NCI-H82 (cell line): ENCODE data around the gene PCNX4.
"Not testable (repeated sequence)": the region's sequence is repeated elsewhere in the genome, so short reads cannot be mapped to it uniquely, and the experiment has no call there.

ENCODE experiments used
- DNase-seq: peaks from one replicate; lab custom pipeline; 2025; lab: John Stamatoyannopoulos, UW

PCNX4 gene

DNA sequence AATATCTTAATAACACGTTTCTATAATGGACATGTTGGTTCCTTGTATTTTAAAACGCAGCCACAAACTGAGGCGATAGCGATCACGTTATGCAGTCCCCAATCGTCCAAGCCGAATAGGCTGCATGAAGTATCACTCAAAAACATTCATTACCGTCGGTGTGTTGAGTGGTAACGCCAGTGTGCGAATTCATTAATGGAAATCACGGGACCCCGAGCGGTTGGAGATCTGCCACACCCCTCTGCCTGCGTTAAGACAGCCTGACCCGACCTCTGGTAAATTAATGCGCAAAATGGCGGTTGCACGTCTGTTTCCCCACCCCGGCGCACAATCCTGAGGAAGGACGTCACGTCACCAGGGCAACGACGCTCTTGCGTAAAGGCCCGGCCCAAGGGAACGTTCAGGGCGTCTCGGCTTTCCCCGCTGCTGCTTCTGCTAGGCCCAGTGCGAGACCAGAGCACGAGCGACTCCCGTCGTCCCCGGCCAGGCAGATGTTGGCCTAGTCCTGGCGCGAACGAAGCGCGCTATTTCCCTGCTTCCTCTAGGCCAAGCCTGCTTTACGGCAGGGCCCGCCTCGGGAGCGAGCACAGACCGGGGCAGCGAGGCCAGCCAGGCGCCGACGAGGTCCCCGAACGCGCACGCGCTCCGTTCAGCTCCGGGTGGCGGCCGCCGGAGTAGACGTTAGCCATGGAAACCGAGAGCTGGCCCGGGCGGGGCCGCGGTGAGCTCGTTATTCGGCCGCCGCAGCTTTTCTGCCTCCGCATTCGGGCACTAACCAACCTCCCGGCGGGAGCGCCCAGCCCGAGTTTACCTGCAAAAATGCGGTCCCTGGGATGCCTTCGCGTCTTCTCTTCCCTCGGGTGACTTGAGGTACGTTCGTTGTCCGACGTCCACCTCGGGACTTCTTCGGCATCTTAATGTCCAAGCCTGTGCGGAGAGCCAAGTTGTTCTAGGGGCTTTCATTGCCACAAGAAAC is at the start of gene PCNX4:
PCNX4 (plus strand) TSS at position 374 of the 976 bp plus-strand sequence. CDS start 15,716 bp downstream, outside the sequence.
- peak; percentile 98 for DNase-seq

DNA sequence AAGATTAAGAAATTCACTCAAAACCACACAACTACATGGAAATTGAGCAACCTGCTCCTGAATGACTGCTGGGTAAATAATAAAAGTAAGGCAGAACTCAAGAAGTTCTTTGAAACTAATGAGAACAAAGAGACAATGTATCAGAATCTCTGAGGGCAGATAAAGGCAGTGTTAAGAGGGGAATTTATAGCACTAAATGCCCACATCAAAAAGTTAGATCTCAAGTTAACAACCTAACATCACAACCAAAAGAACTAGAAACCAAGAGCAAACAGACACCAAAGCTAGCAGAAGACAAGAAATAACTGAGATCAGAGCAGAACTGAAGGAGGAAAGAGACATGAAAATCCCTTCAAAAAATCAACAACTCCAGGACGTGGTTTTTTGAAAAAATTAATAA is 43.7 kb upstream of the PCNX4 start:
- DNase-seq: not testable (repeated sequence)

DNA sequence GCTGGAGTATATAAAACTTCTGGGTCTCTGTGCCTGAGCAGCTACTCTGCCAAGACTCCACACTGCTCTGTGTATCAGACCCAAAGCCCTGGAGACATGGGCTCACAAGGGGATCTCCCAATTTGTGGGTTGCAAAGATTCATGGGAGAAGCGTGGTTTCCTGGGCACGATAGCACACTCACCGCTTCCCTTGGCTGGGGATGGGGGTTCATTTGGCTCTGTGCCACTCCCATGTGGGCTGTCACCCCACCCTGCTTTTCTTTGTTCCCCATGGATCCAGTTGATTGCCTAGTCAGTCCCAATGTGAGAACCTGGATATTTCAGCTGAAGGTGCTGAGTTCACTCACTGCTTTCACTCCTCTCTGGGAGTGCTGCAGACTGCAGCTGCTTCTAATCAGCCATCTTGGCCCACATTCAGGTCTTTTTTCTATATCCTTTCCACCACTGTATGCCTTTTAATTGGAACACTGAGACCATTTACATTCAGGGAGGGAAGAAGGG is 40.0 kb upstream of the PCNX4 start:
- no peak for DNase-seq

DNA sequence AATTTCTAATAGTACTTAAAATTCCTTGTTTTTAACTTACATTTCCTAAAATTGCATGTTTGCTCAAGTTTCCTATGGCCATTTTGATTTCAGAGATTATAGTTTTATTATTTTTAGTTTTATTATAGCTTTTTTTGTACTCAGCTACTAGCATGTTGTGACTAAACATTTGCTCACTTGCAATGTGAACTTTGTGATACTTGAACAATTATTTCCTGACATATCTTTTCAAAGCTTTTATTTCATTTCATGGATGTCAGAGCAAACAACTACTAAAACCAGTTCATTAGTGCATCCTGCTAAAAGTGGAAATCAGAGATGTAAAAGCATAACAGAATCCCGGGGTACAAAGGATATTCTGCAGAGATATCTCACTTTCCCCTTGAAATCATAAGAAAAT is 33.6 kb upstream of the PCNX4 start:
- no peak for DNase-seq

DNA sequence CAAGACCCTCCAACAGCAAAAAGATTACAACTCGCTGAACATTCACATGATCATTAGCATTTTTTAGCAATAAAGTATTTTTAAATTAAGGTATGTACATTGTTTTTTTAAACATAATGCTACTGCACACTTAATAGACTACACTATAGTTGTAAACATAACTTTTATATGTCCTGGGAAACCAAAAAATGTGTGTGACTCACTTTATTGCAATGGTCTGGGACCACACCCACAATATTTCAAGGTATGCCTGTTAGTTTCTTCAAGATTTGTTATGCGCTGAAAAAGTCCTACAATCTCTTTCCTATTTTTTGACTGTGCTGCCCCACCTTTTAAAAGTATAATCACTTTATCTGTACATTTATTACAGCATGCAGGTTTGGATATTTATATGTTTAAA is 30.4 kb upstream of the PCNX4 start:
- no peak for DNase-seq

DNA sequence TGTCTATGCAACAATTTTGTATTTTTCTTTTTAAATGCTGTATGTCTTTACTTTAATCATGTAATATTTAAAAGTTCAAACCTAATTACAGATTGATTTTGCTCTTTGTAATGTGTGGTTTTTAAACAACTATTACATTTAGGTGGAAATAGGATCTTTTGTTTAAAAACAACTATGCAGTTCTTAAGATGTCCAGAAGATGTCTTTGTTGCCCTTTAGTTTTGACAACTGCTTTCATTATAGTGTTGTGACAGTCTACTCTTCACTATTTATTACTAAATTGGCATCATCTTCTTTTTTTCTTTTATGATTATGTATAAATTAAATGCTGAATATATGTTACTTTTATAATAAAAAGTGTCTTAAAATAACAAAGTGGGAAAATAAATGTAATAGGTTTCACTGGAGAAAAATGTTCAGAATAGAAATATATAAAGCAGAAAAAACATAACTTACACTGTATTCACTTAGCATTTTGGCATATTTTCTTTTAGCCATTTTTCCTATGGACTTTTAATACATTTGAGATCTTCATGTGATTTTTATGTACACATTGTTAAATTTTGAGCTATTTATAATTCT is 27.1 kb upstream of the PCNX4 start:
- DNase-seq: peak; percentile 38

DNA sequence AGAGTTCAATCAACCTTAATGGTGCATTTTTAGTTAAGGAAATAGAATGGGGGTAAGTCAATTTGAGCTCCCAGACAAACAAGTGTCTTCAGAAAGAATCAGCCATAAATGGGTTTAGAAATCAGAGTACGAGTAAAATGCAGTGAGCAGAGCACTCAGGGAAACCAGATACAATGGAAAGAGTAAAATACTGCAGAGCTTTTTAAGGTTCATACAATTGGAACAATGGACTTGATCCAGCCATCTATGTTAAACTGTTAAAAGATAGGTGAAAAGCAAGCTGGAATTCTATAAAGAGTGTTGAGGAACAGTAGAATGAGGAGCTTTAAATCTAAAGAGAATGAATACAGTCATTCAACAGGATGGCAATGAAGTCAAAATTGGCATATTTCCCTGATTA is 23.8 kb upstream of the PCNX4 start:
- DNase-seq: no peak

DNA sequence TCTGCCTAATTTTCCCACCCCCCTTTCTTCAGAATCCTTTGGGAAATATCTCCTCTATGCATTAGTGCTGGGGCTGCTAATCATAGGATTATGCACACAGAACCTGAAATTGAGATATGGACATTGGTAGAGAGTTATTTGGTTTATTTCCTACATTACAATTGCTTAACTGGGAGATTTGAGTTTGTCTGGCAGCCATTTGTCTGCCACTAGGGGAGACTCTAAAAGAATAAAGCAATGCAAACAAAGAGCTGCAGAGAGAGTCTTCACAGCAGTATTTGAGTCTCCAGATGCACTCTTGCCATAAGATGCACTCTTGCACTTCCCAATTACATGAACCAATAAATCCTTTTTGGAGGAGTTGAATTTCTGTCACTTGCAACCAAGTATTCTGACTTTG is 12.0 kb upstream of the PCNX4 start:
- DNase-seq: peak; percentile 1

DNA sequence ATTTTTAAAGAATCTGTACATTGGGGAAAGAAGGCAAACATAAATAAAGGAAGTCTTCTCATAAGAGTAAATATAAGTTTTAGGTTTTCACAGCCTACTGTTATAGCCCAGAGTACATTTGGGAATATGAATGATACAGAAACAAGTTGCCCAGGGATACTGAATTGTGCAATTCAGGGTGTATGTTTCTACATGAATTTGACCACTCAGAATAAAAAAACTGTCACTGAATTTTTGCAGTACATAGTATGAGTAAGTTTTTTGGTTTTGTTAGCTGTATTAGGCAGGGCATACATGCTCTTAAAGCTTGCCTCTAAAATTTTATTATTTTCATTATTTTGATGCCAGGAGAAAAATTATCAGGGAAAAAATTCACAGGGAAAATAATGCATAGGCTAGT is 6.6 kb upstream of the PCNX4 start:
- no peak for DNase-seq

DNA sequence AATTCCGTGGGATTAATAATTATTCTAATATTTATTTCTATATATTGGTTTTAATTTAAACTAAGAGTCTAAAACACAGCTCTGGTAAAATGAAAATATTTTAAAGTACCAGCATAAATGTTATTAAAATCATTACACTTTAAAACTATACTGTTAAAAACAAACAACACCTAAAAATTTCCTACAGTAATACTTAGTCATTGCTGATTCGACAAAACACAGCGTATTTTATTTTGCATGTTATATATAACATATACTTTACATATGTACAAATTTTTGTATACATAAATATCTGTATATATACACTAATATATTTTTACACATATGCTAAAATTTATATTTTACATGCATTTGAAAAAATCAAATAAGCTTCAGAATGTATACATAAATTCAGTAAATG is 6.0 kb upstream of the PCNX4 start:
- no peak for DNase-seq

DNA sequence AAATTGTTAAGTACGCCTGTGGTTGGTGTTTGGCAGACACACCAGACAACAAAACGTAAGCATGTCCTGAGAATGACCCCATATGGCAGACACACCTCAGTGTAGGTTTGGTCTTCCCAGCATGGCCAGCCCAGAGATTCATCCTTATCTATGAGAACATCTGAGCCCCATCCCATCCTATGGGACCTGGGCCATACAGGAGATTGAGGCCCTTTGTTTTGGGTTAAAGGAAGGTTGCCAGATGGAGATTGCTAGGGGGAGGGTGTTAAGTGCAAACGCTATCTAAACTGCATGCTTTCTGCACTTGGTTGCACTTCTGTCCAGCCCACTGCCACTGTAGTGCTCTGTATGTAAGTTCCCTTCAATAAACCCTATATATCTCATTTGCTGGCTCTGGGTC is 4.1 kb upstream of the PCNX4 start:
- DNase-seq: peak; percentile 62

DNA sequence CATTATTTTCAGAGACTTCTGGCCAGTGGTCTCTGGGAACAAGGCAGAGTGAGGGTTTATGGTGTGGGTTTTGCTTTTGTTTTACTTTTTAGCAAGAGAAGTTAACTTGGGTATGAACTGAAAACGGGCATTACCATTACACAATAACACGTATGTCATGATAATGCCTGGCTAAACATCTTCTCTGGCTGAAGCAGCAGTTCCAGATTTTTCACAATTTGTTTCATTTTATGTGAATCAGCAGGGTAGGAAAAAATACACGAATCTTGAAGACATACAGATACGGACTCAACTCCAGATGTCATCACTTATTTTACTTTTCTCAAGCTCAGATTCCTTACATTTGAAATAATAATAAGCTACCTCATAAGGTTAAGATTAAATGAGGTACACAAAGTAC is 2.5 kb upstream of the PCNX4 start:
- no peak for DNase-seq

DNA sequence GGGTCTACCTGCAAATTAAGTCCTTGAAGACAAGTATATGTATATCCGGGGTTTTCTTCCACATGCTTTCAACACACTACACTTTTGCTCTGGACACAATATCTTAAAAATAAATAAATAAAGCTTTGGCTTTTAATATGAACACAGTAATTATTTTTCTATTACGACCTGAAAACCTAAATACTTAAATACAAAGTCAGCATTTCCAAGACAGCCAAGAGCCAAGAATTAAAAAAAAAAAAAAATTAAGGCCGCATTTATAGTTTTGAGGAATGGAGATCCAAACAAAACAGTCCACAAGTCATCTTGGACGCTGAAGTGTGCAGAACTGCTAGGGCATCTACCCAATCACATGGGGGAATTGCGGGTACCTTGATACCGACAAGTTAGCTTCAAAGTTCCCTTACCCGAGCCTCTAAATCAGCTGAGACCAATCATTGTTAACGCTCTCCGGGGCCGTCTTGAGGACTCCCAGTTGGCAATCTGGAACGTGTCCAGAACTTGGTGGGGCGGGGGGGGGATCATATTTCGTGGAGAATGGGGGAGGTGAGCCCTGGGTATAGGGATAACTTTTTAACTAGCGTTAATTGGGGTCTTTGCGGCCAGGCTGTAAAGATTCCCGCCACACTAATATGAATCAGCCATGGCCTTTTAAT is 731 bp upstream of the PCNX4 start:
- DNase-seq: peak; percentile 87

DNA sequence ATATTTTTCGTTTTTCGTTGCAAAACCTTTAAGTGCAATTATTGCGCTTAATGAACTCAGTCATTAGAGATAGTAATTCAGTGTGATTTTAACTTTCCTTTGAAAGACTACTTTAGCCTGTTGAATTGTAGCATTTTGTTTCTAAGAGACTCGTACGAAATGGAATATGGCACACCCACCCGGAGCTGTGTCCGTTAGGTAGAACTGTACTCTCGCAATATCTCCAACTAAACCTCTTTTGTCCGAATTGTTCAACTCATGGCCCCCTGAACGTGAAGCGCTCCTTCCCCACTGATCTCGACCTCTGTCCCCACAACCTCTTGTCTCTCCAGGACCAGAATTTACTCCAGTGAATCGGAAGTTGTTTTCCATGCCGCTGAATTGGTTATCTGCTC is 800 bp downstream of the PCNX4 start:
- peak; percentile 36 for DNase-seq

DNA sequence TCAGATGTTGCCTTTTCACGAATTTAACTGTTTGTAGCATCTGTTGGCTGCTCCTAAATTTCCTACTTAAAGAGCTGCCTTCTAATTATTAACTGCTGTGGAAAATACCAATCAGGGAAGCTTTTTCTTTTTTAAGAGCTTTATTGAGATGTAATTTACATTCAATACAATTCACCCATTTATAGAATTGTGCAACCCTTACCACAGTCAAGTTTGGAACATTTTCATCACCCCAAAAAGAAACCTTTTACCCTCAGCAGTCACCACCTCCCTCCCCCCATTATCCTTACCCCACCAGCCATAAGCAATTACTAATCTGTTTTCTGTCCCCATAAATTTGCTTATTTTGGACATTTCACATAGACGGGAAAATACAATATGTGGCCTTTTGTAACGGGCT is 1.4 kb downstream of the PCNX4 start:
- DNase-seq: no peak

DNA sequence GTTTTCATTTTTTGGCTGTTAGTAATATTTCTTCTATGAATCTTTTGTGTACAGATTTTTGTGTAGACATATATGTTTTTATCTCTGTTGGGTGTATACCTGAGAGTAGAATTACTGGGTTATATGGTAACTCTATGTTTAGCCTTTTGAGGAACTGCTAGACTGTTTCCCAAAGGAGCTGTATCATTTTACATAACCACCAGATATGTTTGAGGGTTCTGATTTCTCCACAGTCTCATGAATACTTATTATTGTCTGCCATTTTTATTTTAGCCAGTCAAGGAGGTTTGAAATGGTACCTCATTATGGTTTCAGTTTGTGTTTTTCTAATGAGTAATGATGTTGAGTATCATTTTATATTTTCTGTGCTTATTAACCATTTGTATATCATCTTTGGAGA is 1.9 kb downstream of the PCNX4 start:
- no peak for DNase-seq

DNA sequence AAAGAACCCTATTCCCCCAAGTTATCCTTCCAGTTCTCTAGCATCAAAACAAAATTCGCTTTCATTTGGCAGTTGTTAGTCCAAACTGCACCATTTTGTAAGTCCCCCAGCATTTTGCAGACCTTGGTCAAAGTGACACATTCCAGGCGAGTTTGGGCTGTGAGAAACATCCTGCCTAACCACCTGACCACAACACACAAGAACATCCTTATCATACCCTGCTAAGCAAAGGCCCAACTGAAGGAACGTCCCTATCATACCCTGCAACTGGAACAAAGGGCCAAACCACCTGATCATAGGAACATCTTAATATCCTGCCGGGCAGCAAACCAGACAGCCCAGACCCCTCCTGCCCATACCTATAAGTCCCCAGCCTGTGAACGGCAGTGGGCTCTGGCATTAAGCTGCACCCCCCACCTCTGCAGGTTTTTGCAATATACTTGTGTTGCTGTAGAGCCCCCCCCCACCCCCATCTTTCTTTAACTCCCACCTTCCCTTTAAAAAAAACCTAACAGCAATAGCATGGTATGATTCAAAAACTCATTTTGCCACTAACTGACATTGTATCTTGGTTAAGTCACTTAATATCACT is 2.7 kb downstream of the PCNX4 start:
- DNase-seq: peak; percentile 31

DNA sequence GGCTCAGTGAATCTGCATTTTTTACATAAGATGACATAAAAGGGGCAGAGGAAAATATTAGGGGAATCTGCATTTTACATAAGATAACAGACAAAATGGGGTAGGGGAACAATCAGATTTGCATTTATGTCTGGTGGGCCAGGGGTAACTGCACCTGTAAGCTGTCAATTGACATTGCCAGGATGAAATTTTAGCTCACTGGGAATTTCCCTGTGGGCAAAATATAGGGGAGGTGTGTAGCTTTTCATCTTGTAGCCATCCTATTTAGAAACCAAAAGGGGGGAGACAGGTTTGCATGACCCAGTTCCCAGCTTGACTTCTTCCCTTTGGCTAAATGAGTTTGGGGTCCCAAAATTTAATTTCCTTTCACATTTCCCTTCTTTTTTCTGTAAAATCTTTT is 3.5 kb downstream of the PCNX4 start:
- DNase-seq: no peak

DNA sequence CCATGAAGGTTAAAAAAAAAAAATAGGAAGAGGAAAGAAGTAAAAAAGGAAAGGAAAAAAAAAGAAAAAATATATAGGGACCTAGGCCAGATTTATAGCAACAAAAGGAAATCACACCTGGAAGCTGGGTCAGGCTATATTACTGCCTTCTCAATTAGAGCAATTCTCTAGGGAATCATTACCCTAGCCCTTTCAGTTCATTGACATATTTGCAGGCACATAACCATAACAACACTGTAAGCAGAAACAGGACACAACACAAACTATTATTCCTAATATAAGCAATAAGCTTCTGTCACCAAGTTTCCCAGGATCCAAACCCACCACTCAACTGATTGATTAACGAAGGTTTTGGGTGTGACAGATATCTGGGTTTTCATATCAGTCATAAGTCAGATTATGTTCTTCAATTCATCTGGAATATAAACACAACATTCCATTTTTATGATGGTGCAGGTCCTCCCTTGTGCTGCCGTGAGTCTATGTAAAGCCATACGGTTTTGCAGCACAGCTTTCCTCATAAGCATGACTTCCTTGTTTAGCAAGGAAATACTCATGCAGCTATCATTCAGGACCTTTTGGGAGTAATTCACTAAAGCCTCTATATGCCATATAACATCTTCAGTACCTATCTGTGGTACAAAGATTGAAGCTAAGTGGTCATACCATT is 4.2 kb downstream of the PCNX4 start:
- no peak for DNase-seq

DNA sequence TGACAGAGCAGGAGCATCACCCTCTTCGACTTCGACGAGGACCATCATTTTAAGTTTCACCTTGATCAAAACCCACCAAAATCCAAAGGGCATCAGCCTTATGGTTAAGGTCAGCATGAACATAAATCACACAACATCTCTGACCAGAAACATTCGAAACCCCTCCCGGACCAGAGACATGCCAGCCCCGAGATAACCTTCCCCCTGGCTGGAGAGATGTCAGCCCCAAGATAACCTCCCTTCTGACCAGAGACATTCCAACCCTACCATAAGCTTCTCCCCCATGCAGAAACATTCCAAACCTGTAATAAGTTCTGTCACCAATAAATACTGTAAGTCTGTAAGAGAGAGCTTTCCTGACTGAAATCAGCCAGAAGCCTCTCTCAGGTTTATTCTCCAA is 6.3 kb downstream of the PCNX4 start:
- no peak for DNase-seq

DNA sequence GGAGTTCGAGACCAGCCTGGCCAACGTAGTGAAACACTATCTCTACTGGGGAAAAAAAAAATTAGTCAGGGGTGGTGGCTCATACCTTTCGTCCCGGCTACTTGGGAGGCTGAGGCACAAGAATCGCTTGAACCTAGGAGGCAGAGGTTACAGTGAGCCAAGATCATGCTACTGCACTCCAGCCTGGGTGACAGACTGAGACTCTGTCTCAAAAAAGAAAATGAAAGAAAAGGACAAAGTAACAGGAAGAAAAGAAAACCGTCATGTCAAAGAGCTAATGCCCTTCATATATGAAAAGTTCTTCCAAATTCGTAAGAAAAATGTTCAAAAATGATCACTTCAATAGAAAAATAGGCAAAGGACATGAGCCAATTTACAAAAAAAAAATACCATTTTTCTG is 8.1 kb downstream of the PCNX4 start:
- not testable (repeated sequence) for DNase-seq

DNA sequence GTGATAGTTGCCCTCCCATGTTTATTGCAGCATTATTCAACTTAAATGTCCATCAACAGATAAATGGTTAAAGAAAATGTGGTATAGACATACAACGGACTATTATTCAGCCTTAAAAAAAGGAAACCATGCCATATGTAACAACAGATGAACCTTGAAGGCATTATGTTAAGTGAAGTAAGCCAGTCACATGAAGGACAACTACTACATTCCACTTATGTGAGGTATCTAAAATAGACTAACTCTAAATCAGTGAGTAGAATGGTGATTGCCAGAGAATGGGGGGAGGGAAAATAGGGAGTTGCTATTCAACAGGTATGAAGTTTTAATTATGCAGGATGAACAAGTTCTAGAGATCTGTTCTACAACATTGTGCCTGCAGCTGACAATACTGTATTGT is 10.1 kb downstream of the PCNX4 start:
- DNase-seq: no peak
